HCT116 (cell line): ENCODE data around the gene GGA2. TPM values are rescaled to one million over a fixed set of nuclear protein-coding genes. Genes with fewer than 3 reads are reported as not detected.

Source experiments
- ATAC-seq: fragments of 200-7000 bp; cut with Tn5 transposase; 2 replicates; pipeline ENCODE4 v1.9.1; 2020; ENCODE audit warnings: mild to moderate bottlenecking, moderate library complexity
- BruUV-seq: library from RNA; stranded (reverse); fragments of 400-500 nt; replicated peaks from 2 replicates; lab custom pipeline; 2021; lab: Mats Ljungman, UMichigan
- CTCF ChIA-PET: fragments of 300-600 bp; sonication (Branson Sonifier 250); formaldehyde crosslinking; loops from one replicate; lab custom pipeline; 2021; ENCODE audit warnings: antibody characterized with exemption; lab: Charles Lee
- POLR2A ChIA-PET: fragments of 300-600, 350-600 bp; sonication (Branson Sonifier 250); formaldehyde crosslinking; loops from one replicate; lab custom pipeline; 2021; ENCODE audit warnings: antibody characterized with exemption; lab: Charles Lee
- RAD21 ChIA-PET, 2 experiments: fragments of 300-600 bp; sonication (Branson Sonifier 250); formaldehyde crosslinking; loops; one replicate each; lab custom pipeline; 2023; ENCODE audit warnings: low total read pairs in 2 of 2; ENCODE audit not compliant: uncharacterized antibody in 2 of 2, unreplicated experiment in 2 of 2, low non-redundant PET in 1 of 2; lab: Charles Lee
- DNase-seq: peaks from one replicate; pipeline ENCODE4 v3.0.0-alpha.2; 2010; ENCODE audit warnings: low read depth, low spot score
- H2AFZ ChIP-seq: fragments of 200-600 bp; shearing (Covaris generic), sonication (generic); 2 replicates; pipeline ENCODE4 v1.6.1; 2017; ENCODE audit warnings: low read depth, mixed run types, mixed read lengths, antibody characterized with exemption, low read length; ENCODE audit not compliant: poor library complexity, severe bottlenecking
- H3K27ac ChIP-seq: 2 replicates; pipeline ENCODE4 v1.5.1; 2012; ENCODE audit warnings: low read depth, low read length
- H3K27me3 ChIP-seq: fragments of 200-600 bp; sonication (generic); 2 replicates; pipeline ENCODE4 v1.6.1; 2016; ENCODE audit warnings: mixed run types, low read length, mixed read lengths; ENCODE audit not compliant: insufficient read depth
- H3K36me3 ChIP-seq, 2 experiments: fragments of 200-500 bp in 1 of 2; fragments of 200-600 bp in 1 of 2; sonication (Bioruptor generic) in 1 of 2; sonication (generic) in 1 of 2; 2 replicates each; pipeline versions ENCODE4 v1.5.1 to v1.6.1; 2014 to 2016; ENCODE audit warnings: low read length in 2 of 2, inconsistent platforms in 1 of 2, mixed read lengths in 1 of 2, mixed run types in 1 of 2; ENCODE audit not compliant: insufficient read depth in 2 of 2, control insufficient read depth in 1 of 2
- H3K4me1 ChIP-seq, 2 experiments: fragments of 200-600 bp in 1 of 2; sonication (generic) in 1 of 2; 2 replicates each; pipeline versions ENCODE4 v1.5.1 to v1.6.1; 2012 to 2017; ENCODE audit warnings: low read length in 2 of 2, inconsistent platforms in 1 of 2, mild to moderate bottlenecking in 1 of 2, mixed read lengths in 1 of 2, mixed run types in 1 of 2, moderate library complexity in 1 of 2; ENCODE audit not compliant: insufficient read depth in 2 of 2, control insufficient read depth in 1 of 2
- H3K4me2 ChIP-seq: fragments of 200-600 bp; sonication (generic); 2 replicates; pipeline ENCODE4 v1.6.1; 2017; ENCODE audit warnings: mixed run types, low read length, mixed read lengths
- H3K4me3 ChIP-seq, 2 experiments: fragments of 200-600 bp in 1 of 2; sonication (generic) in 1 of 2; replicated peaks in 1 of 2; 2 replicates each; pipeline ENCODE4 v1.5.1; 2011 to 2016; ENCODE audit warnings: low read length in 2 of 2, control low read depth in 1 of 2, low read depth in 1 of 2, mild to moderate bottlenecking in 1 of 2, mixed read lengths in 1 of 2, mixed run types in 1 of 2
- H3K79me2 ChIP-seq: fragments of 200-600 bp; sonication (generic); 2 replicates; pipeline ENCODE4 v1.6.1; 2017; ENCODE audit warnings: mild to moderate bottlenecking, mixed run types, low read length, moderate library complexity, mixed read lengths; ENCODE audit not compliant: insufficient read depth
- H3K9ac ChIP-seq: fragments of 200-600 bp; sonication (generic); 2 replicates; pipeline ENCODE4 v1.6.1; 2016; ENCODE audit warnings: low read length, mixed read lengths
- H3K9me2 ChIP-seq: fragments of 200-600 bp; sonication (generic), shearing (Covaris generic); 2 replicates; pipeline ENCODE4 v1.6.1; 2017; ENCODE audit warnings: mixed run types, mild to moderate bottlenecking, moderate library complexity; ENCODE audit not compliant: insufficient read depth
- H3K9me3 ChIP-seq, 2 experiments: fragments of 200-500 bp in 1 of 2; fragments of 200-600 bp in 1 of 2; sonication (Bioruptor generic) in 1 of 2; sonication (generic) in 1 of 2; 2 replicates each; pipeline ENCODE4 v1.6.1; 2014 to 2017; ENCODE audit warnings: low read length in 2 of 2, mixed read lengths in 2 of 2, inconsistent platforms in 1 of 2, low read depth in 1 of 2, mild to moderate bottlenecking in 1 of 2, mixed run types in 1 of 2, moderate library complexity in 1 of 2; ENCODE audit not compliant: control insufficient read depth in 1 of 2, insufficient read depth in 1 of 2
- H4K20me1 ChIP-seq: fragments of 200-600 bp; sonication (generic), shearing (Covaris generic); 2 replicates; pipeline ENCODE4 v1.6.1; 2017; ENCODE audit warnings: mixed run types, mild to moderate bottlenecking, moderate library complexity; ENCODE audit not compliant: insufficient read depth
- CBX3 ChIP-seq: IDR thresholded peaks from 2 replicates; pipeline ENCODE4 v1.6.1; 2012; ENCODE audit warnings: low read depth
- CTCF ChIP-seq, 3 experiments: fragments of 200-600 bp in 1 of 3; sonication (generic) in 1 of 3; IDR thresholded peaks in 2 of 3; conservative IDR thresholded peaks in 1 of 3; 2 replicates each; pipeline ENCODE4 v1.5.1; 2012 to 2017; ENCODE audit warnings: low read depth in 2 of 3, low read length in 2 of 3, antibody characterized with exemption in 1 of 3, borderline replicate concordance in 1 of 3, control low read depth in 1 of 3, mild to moderate bottlenecking in 1 of 3, mixed read lengths in 1 of 3, mixed run types in 1 of 3, moderate library complexity in 1 of 3; ENCODE audit not compliant: insufficient read depth in 1 of 3
- EGR1 ChIP-seq: IDR thresholded peaks from 2 replicates; pipeline ENCODE4 v1.6.1; 2012; ENCODE audit warnings: low read depth
- EZH2 ChIP-seq: fragments of 200-600 bp; sonication (generic); IDR thresholded peaks from 2 replicates; pipeline ENCODE4 v1.6.1; 2017; ENCODE audit warnings: antibody characterized with exemption, mixed run types
- EZH2phosphoT487 ChIP-seq: fragments of 200-600 bp; IDR thresholded peaks from 2 replicates; pipeline ENCODE4 v1.6.1; 2018; ENCODE audit warnings: antibody characterized with exemption, borderline replicate concordance
- MAX ChIP-seq: IDR thresholded peaks from 2 replicates; pipeline ENCODE4 v1.6.1; 2012
- POLR2A ChIP-seq: IDR thresholded peaks from 2 replicates; pipeline ENCODE4 v1.7.0; 2011; ENCODE audit warnings: borderline replicate concordance; ENCODE audit not compliant: insufficient read depth, insufficient read length; ENCODE audit errors: extremely low read depth
- RAD21 ChIP-seq: IDR thresholded peaks from 2 replicates; pipeline ENCODE4 v1.6.1; 2012; ENCODE audit warnings: low read depth, mild to moderate bottlenecking
- YY1 ChIP-seq: IDR thresholded peaks from 2 replicates; pipeline ENCODE4 v1.6.1; 2011; ENCODE audit warnings: low read length, low read depth, moderate library complexity, mild to moderate bottlenecking; ENCODE audit not compliant: insufficient replicate concordance; ENCODE audit errors: extremely low read depth
- ZFX ChIP-seq: fragments of 450-650 bp; IDR thresholded peaks from 2 replicates; pipeline ENCODE4 v1.6.1; 2017
- ZNF274 ChIP-seq: fragments of 200-500 bp; sonication (Bioruptor generic); IDR thresholded peaks from 2 replicates; pipeline ENCODE4 v1.6.1; 2014; ENCODE audit warnings: mild to moderate bottlenecking, low read depth, low read length, inconsistent platforms
- intact Hi-C: fragments of 100-400 bp; cut with micrococcal nuclease; formaldehyde crosslinking; loops from 2 replicates; pipeline ENCODE4 v1.10.0; 2022
- total RNA-seq: library from RNA; stranded (reverse); gene quantifications from one replicate; pipeline ENCODE4 v1.2.1, GENCODE V29; 2021; ENCODE audit not compliant: unreplicated experiment

GGA2 gene
- total RNA-seq, 1 experiment from 2014 or later: 68.3 TPM

GRCh38 chr16:23516366-23517137 lies 6.3 kb upstream of the GGA2 start:
- intact Hi-C loops: no loop called here
- Histone ChIP-seq H3K4me1 (no peaks in the 10 kb centered on the region), H3K27me3 (no peaks in the 10 kb centered on the region), H3K4me3 (no peak overlapping the region)
- TF ChIP-seq EZH2: no peak
- no peak for TF ChIP-seq RAD21
- TF ChIP-seq ZNF274: no peak
- no peak for TF ChIP-seq POLR2A
- no peak for TF ChIP-seq CTCF (IDR thresholded peaks at IDR 0.05 in 2 of 3, conservative IDR thresholded peaks at IDR 0.05 in 1 of 3; ENCODE audit: borderline replicate concordance in 1 of 3, insufficient read depth in 1 of 3, low read depth in 2 of 3, low read length in 2 of 3)
- no peak for TF ChIP-seq ZFX
- TF ChIP-seq CBX3: no peak
- no peak for TF ChIP-seq EGR1
- no peak for TF ChIP-seq EZH2phosphoT487
- TF ChIP-seq YY1: no peak
- TF ChIP-seq MAX: no peak
- TF ChIP-seq, all 23 proteins: peak for 0
- Histone ChIP-seq H3K27ac (no peak overlapping the region), H4K20me1 (no peaks in the 10 kb centered on the region), H3K36me3 (peaks cover 0 to 9% of the 10 kb centered on the region in 2 experiments; a peak in 3 of 4 replicates), H3K9ac (no peak overlapping the region), H3K9me2 (no peaks in the 10 kb centered on the region), H3K9me3 (no peaks in the 10 kb centered on the region), H3K79me2 (no peaks in the 10 kb centered on the region), H2AFZ (no peak overlapping the region), H3K4me2 (no peak overlapping the region)
- POLR2A ChIA-PET: no interaction called here
- no TSS peak for BruUV-seq
- RAD21 ChIA-PET: no interaction called here
- no peak for ATAC-seq
- CTCF ChIA-PET: no interaction called here
- no peak for DNase-seq
